Colonic mucosa (tissue), 4 donors: Measurements from ENCODE around the gene ANGPTL8. TPM values are rescaled to one million over a fixed set of nuclear protein-coding genes. Genes with fewer than 3 reads are reported as not detected.

Source experiments
- DNase-seq: peaks from one replicate; pipeline ENCODE4 v3.0.0-alpha.2; 2020
- H3K27ac ChIP-seq: fragments of 200-600 bp; one replicate; pipeline ENCODE4 v1.8.0; 2021
- H3K27me3 ChIP-seq: fragments of 200-600 bp; one replicate; pipeline ENCODE4 v1.8.0; 2021
- H3K36me3 ChIP-seq: fragments of 200-600 bp; one replicate; pipeline ENCODE4 v1.8.0; 2021
- H3K4me1 ChIP-seq: fragments of 200-600 bp; one replicate; pipeline ENCODE4 v1.8.0; 2021; ENCODE audit warnings: mild to moderate bottlenecking
- H3K4me3 ChIP-seq: fragments of 200-600 bp; one replicate; pipeline ENCODE4 v1.8.0; 2021
- H3K9ac ChIP-seq, 2 donors: one replicate each; pipeline ENCODE4 v1.7.0; 2013; ENCODE audit warnings: control low read depth in 2 of 2, low read depth in 2 of 2, low read length in 2 of 2
- H3K9me3 ChIP-seq: fragments of 200-600 bp; one replicate; pipeline ENCODE4 v1.8.0; 2021
- intact Hi-C: fragments of 100-400 bp; cut with DNase I; formaldehyde crosslinking; loops from one replicate; pipeline ENCODE4 v1.14.1; 2022
- total RNA-seq, 2 donors: library from RNA; stranded (reverse); fragmentation: NEBNext Ultra II Directional in 1 of 2; extraction: Animal tissue kit (Norgen Biotek cat#: 25700) in 1 of 2; gene quantifications; one replicate each; pipeline ENCODE4 v1.2.1, GENCODE V29; 2021
- TF ChIP-seq, protein P1 (sequence below): fragments of 200-600 bp; IDR thresholded peaks from one replicate; pipeline ENCODE4 v1.8.0; 2022; ENCODE audit warnings: antibody characterized with exemption, mild to moderate bottlenecking
- donor health status: healthy.
- donor health status: DM: no; HTN: no; CAD: no.
- donor health status: DM: no; HTN: no; CAD: no.

The ANGPTL8 gene, protein sequence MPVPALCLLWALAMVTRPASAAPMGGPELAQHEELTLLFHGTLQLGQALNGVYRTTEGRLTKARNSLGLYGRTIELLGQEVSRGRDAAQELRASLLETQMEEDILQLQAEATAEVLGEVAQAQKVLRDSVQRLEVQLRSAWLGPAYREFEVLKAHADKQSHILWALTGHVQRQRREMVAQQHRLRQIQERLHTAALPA
- total RNA-seq: not detected

DNA sequence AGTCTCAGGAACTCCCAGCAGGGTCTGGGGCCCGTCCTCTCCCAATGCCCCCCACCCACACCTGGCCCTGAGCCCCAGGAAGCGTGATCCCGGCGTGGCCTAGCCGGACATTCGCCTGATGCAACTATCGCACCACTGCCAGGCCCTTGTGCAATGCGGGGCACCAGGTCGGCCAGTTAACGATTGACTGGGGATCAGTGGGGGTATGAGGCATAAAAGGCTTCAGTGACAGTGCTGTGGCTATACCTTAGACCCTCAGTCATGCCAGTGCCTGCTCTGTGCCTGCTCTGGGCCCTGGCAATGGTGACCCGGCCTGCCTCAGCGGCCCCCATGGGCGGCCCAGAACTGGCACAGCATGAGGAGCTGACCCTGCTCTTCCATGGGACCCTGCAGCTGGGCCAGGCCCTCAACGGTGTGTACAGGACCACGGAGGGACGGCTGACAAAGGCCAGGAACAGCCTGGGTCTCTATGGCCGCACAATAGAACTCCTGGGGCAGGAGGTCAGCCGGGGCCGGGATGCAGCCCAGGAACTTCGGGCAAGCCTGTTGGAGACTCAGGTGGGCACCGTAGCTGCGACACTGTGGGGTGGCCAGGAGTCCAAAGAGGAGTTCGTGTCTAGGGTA lies at the start of gene ANGPTL8:
Gene ANGPTL8 (plus strand): TSS at position 243 of the 624 bp plus-strand sequence. CDS start 19 bp downstream, at position 262.
- no peak within 1 kb of the TSS for H3K9ac ChIP-seq
- H3K4me3 ChIP-seq: no peak within 1 kb of the TSS

DNA sequence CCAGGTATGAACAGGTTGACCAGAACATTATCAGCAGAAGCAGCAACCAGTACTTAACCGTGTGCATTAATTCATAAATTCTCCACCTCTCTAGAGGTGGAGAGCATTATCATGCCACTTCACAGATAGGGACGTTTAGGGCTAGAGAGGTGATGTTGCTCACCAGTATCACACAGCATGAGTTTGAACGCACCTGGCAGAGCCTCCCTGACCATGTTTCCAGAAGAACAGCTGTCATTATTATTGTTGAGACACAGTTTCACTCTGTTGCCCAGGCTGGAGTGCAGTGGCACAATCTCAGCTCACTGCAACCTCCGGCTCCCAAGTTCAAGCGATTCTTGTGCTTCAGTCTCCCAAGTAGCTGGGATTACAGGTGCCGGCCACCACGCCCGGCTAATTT lies 48.9 kb upstream of the ANGPTL8 start:
- DNase-seq: no peak
- no peaks in the 10 kb centered on the region for H3K9me3 ChIP-seq
- intact Hi-C loops: no loop called here
- H3K9ac ChIP-seq: no peak overlapping the region
- H3K27ac ChIP-seq: peak overlapping the region; percentile 11
- H3K27me3 ChIP-seq: no peaks in the 10 kb centered on the region
- no peaks in the 10 kb centered on the region for H3K36me3 ChIP-seq
- TF ChIP-seq, protein P1, sequence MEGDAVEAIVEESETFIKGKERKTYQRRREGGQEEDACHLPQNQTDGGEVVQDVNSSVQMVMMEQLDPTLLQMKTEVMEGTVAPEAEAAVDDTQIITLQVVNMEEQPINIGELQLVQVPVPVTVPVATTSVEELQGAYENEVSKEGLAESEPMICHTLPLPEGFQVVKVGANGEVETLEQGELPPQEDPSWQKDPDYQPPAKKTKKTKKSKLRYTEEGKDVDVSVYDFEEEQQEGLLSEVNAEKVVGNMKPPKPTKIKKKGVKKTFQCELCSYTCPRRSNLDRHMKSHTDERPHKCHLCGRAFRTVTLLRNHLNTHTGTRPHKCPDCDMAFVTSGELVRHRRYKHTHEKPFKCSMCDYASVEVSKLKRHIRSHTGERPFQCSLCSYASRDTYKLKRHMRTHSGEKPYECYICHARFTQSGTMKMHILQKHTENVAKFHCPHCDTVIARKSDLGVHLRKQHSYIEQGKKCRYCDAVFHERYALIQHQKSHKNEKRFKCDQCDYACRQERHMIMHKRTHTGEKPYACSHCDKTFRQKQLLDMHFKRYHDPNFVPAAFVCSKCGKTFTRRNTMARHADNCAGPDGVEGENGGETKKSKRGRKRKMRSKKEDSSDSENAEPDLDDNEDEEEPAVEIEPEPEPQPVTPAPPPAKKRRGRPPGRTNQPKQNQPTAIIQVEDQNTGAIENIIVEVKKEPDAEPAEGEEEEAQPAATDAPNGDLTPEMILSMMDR: no peak
- H3K4me3 ChIP-seq: no peak overlapping the region
- no peaks in the 10 kb centered on the region for H3K4me1 ChIP-seq

More for the DNA sequence above, at the start of gene ANGPTL8:
- peaks cover 5% of the 10 kb centered on the region for H3K36me3 ChIP-seq
- DNase-seq: no peak
- no peaks in the 10 kb centered on the region for H3K27me3 ChIP-seq
- no peaks in the 10 kb centered on the region for H3K4me1 ChIP-seq
- H3K9me3 ChIP-seq: no peaks in the 10 kb centered on the region
- H3K27ac ChIP-seq: no peak within 1 kb of the TSS
- TF ChIP-seq, protein P1: no peak
- intact Hi-C loops: no loop called here

DNA sequence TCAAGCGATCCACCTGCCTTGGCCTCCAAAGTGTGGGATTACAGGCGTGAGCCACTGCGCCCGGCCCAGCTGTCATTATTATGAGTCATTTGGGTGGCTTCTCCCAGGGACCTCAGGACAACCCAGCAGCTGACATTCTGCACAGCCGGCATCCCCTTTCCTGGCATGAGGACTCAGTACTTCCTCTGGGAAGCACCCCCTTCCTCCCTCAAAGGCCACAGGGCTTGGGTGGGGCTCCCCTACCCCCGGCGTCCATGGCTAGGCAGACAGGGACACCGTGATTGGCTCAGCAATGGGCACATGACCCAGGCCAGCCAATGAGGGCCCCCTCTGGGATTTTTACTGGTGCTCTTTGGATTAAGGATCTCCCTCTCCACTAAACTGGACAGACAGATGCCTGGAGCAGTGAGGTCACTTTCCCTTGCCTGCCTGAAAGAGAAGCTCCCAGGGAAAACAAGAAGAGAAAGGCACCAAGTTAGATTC lies 48.1 kb upstream of the ANGPTL8 start:
- peak overlapping the region; percentile 11 for H3K27ac ChIP-seq
- H3K27me3 ChIP-seq: no peaks in the 10 kb centered on the region
- TF ChIP-seq, protein P1: no peak
- H3K9me3 ChIP-seq: no peaks in the 10 kb centered on the region
- no peak overlapping the region for H3K9ac ChIP-seq
- intact Hi-C loops: no loop called here
- no peaks in the 10 kb centered on the region for H3K4me1 ChIP-seq
- H3K36me3 ChIP-seq: no peaks in the 10 kb centered on the region
- peak; percentile 58 for DNase-seq
- H3K4me3 ChIP-seq: no peak overlapping the region

DNA sequence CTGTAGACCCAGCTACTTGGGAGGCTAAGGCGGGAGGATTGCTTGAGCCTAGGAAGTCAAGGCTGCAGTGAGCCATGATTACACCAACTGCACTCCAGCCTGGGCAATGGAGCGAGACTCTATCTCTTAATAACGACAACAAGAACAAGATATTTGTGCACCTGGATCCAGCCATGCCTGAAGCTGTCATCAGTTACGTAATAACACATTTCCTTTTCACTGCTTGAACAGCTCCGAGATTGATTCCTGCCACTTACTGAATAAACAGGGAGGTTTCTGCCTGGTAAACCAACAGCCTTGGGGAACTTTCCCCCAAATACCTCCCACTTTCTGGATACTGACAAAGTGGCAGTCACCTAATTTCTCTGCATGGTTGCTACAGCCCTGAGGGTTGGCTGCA lies 47.5 kb upstream of the ANGPTL8 start:
- TF ChIP-seq, protein P1: no peak
- Histone ChIP-seq H3K4me3 (no peak overlapping the region), H3K4me1 (no peaks in the 10 kb centered on the region), H3K27ac (peak overlapping the region; percentile 11), H3K27me3 (no peaks in the 10 kb centered on the region), H3K9me3 (no peaks in the 10 kb centered on the region), H3K36me3 (no peaks in the 10 kb centered on the region), H3K9ac (no peak overlapping the region)
- no peak for DNase-seq
- intact Hi-C loops: no loop called here

DNA sequence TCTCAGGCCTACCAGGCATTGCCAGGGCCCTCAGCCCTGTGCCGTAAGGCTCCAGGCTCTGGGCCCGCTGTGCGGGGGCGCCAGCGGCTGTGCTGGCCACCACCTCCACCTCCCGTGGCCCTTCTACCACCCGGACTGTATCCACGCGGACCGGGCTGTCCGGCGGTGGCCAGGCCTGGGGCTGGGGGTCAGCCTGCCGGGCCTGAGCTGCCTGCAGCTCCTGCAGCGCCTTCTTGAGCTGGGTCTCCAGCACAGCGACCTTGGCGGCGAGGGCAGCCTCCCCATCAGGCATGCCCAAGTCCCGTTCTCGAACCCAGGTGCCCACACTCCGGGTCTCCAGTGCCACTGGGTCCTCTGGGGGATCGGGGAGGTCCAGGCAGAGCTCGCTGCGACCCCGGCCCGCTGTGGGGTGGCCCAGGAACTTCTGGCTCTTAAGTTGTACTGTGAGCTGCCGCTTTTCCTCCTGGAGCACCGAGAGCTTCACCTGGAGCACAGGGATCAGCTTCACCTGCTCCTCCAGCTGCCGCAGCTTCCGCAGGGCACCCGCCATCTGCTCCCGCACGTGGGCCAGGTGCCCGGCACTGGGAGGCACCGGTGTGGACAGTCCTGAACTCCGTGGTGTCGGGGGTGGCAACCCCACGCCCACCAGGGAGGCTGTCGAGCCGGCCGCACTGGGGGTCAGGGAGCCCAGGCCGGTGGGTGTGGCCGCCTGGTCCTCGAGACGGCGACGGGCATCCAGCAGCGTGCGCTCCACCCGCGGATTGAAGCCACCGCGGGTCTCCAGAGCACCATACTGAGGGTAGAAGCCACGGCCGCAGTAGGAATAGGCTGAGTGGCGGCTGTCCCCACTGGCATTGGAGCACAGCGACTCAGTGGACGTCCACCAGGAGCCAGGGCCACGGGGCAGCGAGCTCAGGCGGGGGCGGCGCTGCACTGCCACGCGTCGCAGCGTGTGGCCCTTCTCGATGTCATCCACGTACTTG lies 46.2 kb upstream of the ANGPTL8 start:
- Histone ChIP-seq H3K27me3 (no peaks in the 10 kb centered on the region), H3K36me3 (no peaks in the 10 kb centered on the region), H3K27ac (no peak overlapping the region), H3K4me1 (no peaks in the 10 kb centered on the region), H3K4me3 (no peak overlapping the region), H3K9ac (peak overlapping the region in 1 of 2 donors; percentile 35), H3K9me3 (no peaks in the 10 kb centered on the region)
- TF ChIP-seq, protein P1: no peak
- DNase-seq: no peak
- intact Hi-C loops: no loop called here
